ENCODE results near the gene MAOB. TPM values are rescaled to one million over a fixed set of nuclear protein-coding genes. Genes with fewer than 3 reads are reported as not detected.

Gene MAOB
- total and polyA plus RNA-seq, 10 of the 15 experiments (the other 5 are each of a cell fraction or from before 2014, with no cell fraction given), result 0.21 TPM; not detected in 9

DNA sequence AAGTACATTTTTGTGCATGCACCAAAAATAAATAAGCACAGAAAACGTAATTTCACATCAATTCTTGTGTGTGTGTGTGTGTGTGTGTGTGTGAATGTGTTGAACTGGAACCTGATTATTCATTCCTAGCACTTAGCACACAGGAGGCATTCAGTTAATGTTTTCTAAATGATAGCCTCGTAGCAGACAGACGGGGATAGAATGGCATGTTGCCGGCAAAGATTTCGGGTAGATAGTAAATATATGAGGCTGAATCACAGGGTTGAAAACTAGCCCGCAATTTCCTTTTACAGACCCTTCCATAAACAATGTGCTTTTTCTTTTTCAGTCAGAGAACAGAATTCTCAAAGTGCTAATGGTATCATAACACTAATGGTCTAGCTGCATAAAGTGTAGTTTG, 13.5 kb downstream of the MAOB start:
- ATAC-seq (no peak), FAIRE-seq (no peak), DNase-seq (ENCODE audit: low read depth, low spot score) (no peak)
- Histone ChIP-seq H3K4me1 (ENCODE audit: control insufficient read depth, insufficient read depth, low read length) (no peaks in the 10 kb centered on the region), H3K4me3 (no peak overlapping the region), H4K20me1 (ENCODE audit: control insufficient read depth, insufficient read depth) (no peaks in the 10 kb centered on the region), H3K4me2 (ENCODE audit: control insufficient read depth, insufficient read depth) (no peak overlapping the region), H3K27me3 (replicated peaks in 1 of 2; ENCODE audit: control insufficient read depth in 2 of 2, insufficient read depth in 2 of 2, low read length in 1 of 2) (no peaks in the 10 kb centered on the region), H3K9me3 (replicated peaks; ENCODE audit: control insufficient read depth, insufficient read depth, low read length) (no peaks in the 10 kb centered on the region), H3K27ac (ENCODE audit: control insufficient read depth, insufficient read depth) (no peak overlapping the region), H2AFZ (ENCODE audit: control insufficient read depth, low read depth, low read length) (no peak overlapping the region), H3K9ac (ENCODE audit: control insufficient read depth, insufficient read depth, low read length) (no peak overlapping the region), H3K79me2 (ENCODE audit: control insufficient read depth, insufficient read depth, low read length) (no peaks in the 10 kb centered on the region), H3K36me3 (ENCODE audit: control insufficient read depth in 2 of 2, insufficient read depth in 2 of 2, low read length in 1 of 2) (no peaks in the 10 kb centered on the region)
- ChIA-PET SMC1A (ENCODE audit: uncharacterized antibody, unreplicated experiment) (interaction anchor here (1.0 kb wide), 1 partner anchor 277 kb away, joined by 3 read pairs; no protein-coding TSS in a partner anchor), CTCF (no interaction called here), RAD21 (ENCODE audit: unreplicated experiment) (no interaction called here), POLR2A (no interaction called here)
- no TSS peak for BruUV-seq (replicated peaks)
- WGBS (ENCODE audit: insufficient coverage, insufficient replicate concordance, low lambda C conversion rate, missing lambda C conversion rate), result 27% methylated on average over 6 of the region's 6 CpGs
- in situ Hi-C loops (cut with MboI), result no loop called here
- intact Hi-C loops (cut with micrococcal nuclease; ENCODE audit: unreplicated experiment), result no loop called here
- TF ChIP-seq SREBF2 (IDR thresholded peaks at IDR 0.05; ENCODE audit: low read length), result no peak
- TF ChIP-seq, protein P1, sequence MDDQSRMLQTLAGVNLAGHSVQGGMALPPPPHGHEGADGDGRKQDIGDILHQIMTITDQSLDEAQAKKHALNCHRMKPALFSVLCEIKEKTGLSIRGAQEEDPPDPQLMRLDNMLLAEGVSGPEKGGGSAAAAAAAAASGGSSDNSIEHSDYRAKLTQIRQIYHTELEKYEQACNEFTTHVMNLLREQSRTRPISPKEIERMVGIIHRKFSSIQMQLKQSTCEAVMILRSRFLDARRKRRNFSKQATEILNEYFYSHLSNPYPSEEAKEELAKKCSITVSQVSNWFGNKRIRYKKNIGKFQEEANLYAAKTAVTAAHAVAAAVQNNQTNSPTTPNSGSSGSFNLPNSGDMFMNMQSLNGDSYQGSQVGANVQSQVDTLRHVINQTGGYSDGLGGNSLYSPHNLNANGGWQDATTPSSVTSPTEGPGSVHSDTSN (IDR thresholded peaks at IDR 0.05; ENCODE audit: insufficient replicate concordance, low read depth, low read length), result no peak
- no peak for TF ChIP-seq SPI1 (IDR thresholded peaks at IDR 0.05; ENCODE audit: borderline replicate concordance, insufficient read depth, low read depth, low read length)
- no peak for TF ChIP-seq FOXK2 (IDR thresholded peaks at IDR 0.05)
- TF ChIP-seq, protein P2, sequence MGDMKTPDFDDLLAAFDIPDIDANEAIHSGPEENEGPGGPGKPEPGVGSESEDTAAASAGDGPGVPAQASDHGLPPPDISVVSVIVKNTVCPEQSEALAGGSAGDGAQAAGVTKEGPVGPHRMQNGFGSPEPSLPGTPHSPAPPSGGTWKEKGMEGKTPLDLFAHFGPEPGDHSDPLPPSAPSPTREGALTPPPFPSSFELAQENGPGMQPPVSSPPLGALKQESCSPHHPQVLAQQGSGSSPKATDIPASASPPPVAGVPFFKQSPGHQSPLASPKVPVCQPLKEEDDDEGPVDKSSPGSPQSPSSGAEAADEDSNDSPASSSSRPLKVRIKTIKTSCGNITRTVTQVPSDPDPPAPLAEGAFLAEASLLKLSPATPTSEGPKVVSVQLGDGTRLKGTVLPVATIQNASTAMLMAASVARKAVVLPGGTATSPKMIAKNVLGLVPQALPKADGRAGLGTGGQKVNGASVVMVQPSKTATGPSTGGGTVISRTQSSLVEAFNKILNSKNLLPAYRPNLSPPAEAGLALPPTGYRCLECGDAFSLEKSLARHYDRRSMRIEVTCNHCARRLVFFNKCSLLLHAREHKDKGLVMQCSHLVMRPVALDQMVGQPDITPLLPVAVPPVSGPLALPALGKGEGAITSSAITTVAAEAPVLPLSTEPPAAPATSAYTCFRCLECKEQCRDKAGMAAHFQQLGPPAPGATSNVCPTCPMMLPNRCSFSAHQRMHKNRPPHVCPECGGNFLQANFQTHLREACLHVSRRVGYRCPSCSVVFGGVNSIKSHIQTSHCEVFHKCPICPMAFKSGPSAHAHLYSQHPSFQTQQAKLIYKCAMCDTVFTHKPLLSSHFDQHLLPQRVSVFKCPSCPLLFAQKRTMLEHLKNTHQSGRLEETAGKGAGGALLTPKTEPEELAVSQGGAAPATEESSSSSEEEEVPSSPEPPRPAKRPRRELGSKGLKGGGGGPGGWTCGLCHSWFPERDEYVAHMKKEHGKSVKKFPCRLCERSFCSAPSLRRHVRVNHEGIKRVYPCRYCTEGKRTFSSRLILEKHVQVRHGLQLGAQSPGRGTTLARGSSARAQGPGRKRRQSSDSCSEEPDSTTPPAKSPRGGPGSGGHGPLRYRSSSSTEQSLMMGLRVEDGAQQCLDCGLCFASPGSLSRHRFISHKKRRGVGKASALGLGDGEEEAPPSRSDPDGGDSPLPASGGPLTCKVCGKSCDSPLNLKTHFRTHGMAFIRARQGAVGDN (IDR thresholded peaks at IDR 0.05), result no peak
- no peak for TF ChIP-seq TAF1 (IDR thresholded peaks at IDR 0.05; ENCODE audit: borderline replicate concordance, low read depth, low read length)
- TF ChIP-seq MYC (IDR thresholded peaks at IDR 0.05; ENCODE audit: insufficient read depth, insufficient read length, insufficient replicate concordance, low read length, severe bottlenecking), result no peak
- TF ChIP-seq RUNX3 (IDR thresholded peaks at IDR 0.05; ENCODE audit: low read length), result no peak
- TF ChIP-seq CHD4 (IDR thresholded peaks at IDR 0.05), result no peak
- TF ChIP-seq ZNF274 (IDR thresholded peaks at IDR 0.05; ENCODE audit: insufficient read depth, insufficient read length), result no peak
- TF ChIP-seq ETV6 (conservative IDR thresholded peaks at IDR 0.05 in 1 of 2, IDR thresholded peaks at IDR 0.05 in 1 of 2; ENCODE audit: borderline replicate concordance in 1 of 2, low read depth in 1 of 2), result no peak
- TF ChIP-seq, protein P3, sequence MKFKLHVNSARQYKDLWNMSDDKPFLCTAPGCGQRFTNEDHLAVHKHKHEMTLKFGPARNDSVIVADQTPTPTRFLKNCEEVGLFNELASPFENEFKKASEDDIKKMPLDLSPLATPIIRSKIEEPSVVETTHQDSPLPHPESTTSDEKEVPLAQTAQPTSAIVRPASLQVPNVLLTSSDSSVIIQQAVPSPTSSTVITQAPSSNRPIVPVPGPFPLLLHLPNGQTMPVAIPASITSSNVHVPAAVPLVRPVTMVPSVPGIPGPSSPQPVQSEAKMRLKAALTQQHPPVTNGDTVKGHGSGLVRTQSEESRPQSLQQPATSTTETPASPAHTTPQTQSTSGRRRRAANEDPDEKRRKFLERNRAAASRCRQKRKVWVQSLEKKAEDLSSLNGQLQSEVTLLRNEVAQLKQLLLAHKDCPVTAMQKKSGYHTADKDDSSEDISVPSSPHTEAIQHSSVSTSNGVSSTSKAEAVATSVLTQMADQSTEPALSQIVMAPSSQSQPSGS (IDR thresholded peaks at IDR 0.05; ENCODE audit: low read length), result no peak
- TF ChIP-seq SRF (IDR thresholded peaks at IDR 0.05; ENCODE audit: low read depth in 2 of 2, low read length in 2 of 2), result no peak
- TF ChIP-seq EP300 (IDR thresholded peaks at IDR 0.05; ENCODE audit: borderline replicate concordance in 1 of 2, control insufficient read depth in 1 of 2, low read depth in 2 of 2, low read length in 2 of 2), result no peak
